ENCODE data around the gene UPP1.
"Not testable (repeated sequence)": the region's sequence is repeated elsewhere in the genome, so short reads cannot be mapped to it uniquely, and the experiment has no call there.

GRCh38 chr7:48120536-48120935 lies 31.5 kb downstream of the UPP1 start:
- not testable (repeated sequence) for TF ChIP-seq CTCF, POLR2A (IDR thresholded peaks at IDR 0.05)

Data from esophagus squamous epithelium (tissue), 4 donors.